ENCODE data around the gene SART3. TPM values are rescaled to one million over a fixed set of nuclear protein-coding genes. Genes with fewer than 3 reads are reported as not detected.

Gene SART3
- total and polyA plus RNA-seq, 2 of the 8 experiments (the other 6 are each of a cell fraction or from before 2014, with no cell fraction given): 16.0 to 103 TPM

- Histone ChIP-seq H4K91ac (replicated peaks; ENCODE audit: insufficient read length, low read length) (no peak overlapping the region), H2BK5ac (ENCODE audit: low read depth, low read length) (no peak overlapping the region), H4K5ac (ENCODE audit: insufficient read length, low read depth, low read length) (no peak overlapping the region), H3K4me3 (ENCODE audit: extremely low read depth in 1 of 4, insufficient read depth in 2 of 4, low read depth in 3 of 4, low read length in 4 of 4) (no peak overlapping the region), H3K79me2 (ENCODE audit: control insufficient read depth in 1 of 2, insufficient read depth in 2 of 2, low read length in 2 of 2) (no peaks in the 10 kb centered on the region), H3K14ac (ENCODE audit: insufficient read length) (no peak overlapping the region), H2BK120ac (replicated peaks; ENCODE audit: low read depth, low read length) (no peak overlapping the region), H3K27ac (ENCODE audit: low read depth, low read length) (no peak overlapping the region), H2BK15ac (ENCODE audit: low read length) (no peak overlapping the region), H3K4ac (replicated peaks; ENCODE audit: insufficient read length, low read depth, low read length) (no peak overlapping the region), H2BK12ac (ENCODE audit: low read depth, low read length) (no peak overlapping the region), H3K56ac (replicated peaks; ENCODE audit: insufficient read length, low read depth, low read length) (no peak overlapping the region), H3K79me1 (ENCODE audit: low read depth, low read length) (no peaks in the 10 kb centered on the region; the same call in 1 of the 2 replicates), H4K20me1 (replicated peaks in 1 of 2; ENCODE audit: control insufficient read depth in 1 of 2, insufficient read depth in 2 of 2, low read length in 2 of 2) (peaks cover 0 to 3% of the 10 kb centered on the region in 2 experiments), H3K9ac (replicated peaks in 1 of 4; ENCODE audit: extremely low read depth in 1 of 4, low read depth in 3 of 4, low read length in 3 of 4) (no peak overlapping the region), H3K9me3 (ENCODE audit: insufficient read depth in 2 of 2, low read depth in 1 of 2, low read length in 1 of 2) (no peaks in the 10 kb centered on the region), H3K36me3 (ENCODE audit: control insufficient read depth in 2 of 4, insufficient read depth in 4 of 4, low read length in 3 of 4) (no peaks in the 10 kb centered on the region), H2AFZ (ENCODE audit: low read length) (no peak overlapping the region), H3K18ac (ENCODE audit: extremely low read depth, low read length) (no peak overlapping the region), H3K27me3 (replicated peaks in 1 of 4; ENCODE audit: control insufficient read depth in 3 of 4, extremely low read depth in 1 of 4, insufficient read depth in 3 of 4, low read length in 3 of 4) (no peaks in the 10 kb centered on the region), H4K8ac (ENCODE audit: extremely low read depth, insufficient read depth, low read length) (no peak overlapping the region), H3K4me2 (ENCODE audit: insufficient read depth in 1 of 2, low read depth in 2 of 2, low read length in 2 of 2) (no peak overlapping the region), H2AK5ac (ENCODE audit: low read depth, low read length) (no peak overlapping the region), H2BK20ac (ENCODE audit: low read length) (no peak overlapping the region), H3K4me1 (replicated peaks in 1 of 4; ENCODE audit: control insufficient read depth in 3 of 4, insufficient read depth in 4 of 4, low read length in 3 of 4) (peaks cover 0 to 10% (median 0%) of the 10 kb centered on the region in 4 experiments; a peak in 3 of 7 replicates), H3K23me2 (ENCODE audit: low read depth, low read length) (peaks cover 3% of the 10 kb centered on the region; the same call in 1 of the 2 replicates), H3K23ac (ENCODE audit: insufficient read length) (no peak overlapping the region)
- ChIA-PET POLR2A (ENCODE audit: partially characterized antibody) (interaction anchor here (0.6 to 1.4 kb wide), 4 partner anchors 9 to 149 kb away, joined by 3 to 6 read pairs (median 4); no protein-coding TSS in a partner anchor), CTCF (ENCODE audit: partially characterized antibody) (interaction anchor here (1.0 to 3.1 kb wide), 8 partner anchors 10 to 66 kb away, joined by 3 to 16 read pairs (median 4); no protein-coding TSS in a partner anchor)
- no peak for DNase-seq (ENCODE audit: low read depth in 1 of 2, low spot score in 2 of 2)
- no peak for TF ChIP-seq SP4 (IDR thresholded peaks at IDR 0.05; ENCODE audit: low read length)
- no peak for TF ChIP-seq SRF (IDR thresholded peaks at IDR 0.05; ENCODE audit: low read depth, low read length)
- no peak for TF ChIP-seq KDM1A (IDR thresholded peaks at IDR 0.05; ENCODE audit: borderline replicate concordance, low read length)
- no peak for TF ChIP-seq CBX8 (IDR thresholded peaks at IDR 0.05; ENCODE audit: borderline replicate concordance, low read depth, low read length)
- TF ChIP-seq USF2 (IDR thresholded peaks at IDR 0.05; ENCODE audit: low read length): no peak
- TF ChIP-seq JUN (IDR thresholded peaks at IDR 0.05; ENCODE audit: low read depth, low read length): no peak
- no peak for TF ChIP-seq HDAC2 (IDR thresholded peaks at IDR 0.05; ENCODE audit: borderline replicate concordance in 1 of 2, low read depth in 2 of 2, low read length in 2 of 2)
- TF ChIP-seq, protein P1, sequence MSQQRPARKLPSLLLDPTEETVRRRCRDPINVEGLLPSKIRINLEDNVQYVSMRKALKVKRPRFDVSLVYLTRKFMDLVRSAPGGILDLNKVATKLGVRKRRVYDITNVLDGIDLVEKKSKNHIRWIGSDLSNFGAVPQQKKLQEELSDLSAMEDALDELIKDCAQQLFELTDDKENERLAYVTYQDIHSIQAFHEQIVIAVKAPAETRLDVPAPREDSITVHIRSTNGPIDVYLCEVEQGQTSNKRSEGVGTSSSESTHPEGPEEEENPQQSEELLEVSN (IDR thresholded peaks at IDR 0.05): no peak
- TF ChIP-seq CBX5 (IDR thresholded peaks at IDR 0.05; ENCODE audit: low read depth, low read length): no peak
- no peak for TF ChIP-seq SP2 (IDR thresholded peaks at IDR 0.05; ENCODE audit: low read length)
- TF ChIP-seq ZNF274 (IDR thresholded peaks at IDR 0.05; ENCODE audit: borderline replicate concordance, extremely low read depth, low read length): no peak
- WGBS, 2 experiments (ENCODE audit: extremely low coverage in 1 of 2, insufficient coverage in 1 of 2, insufficient read length in 1 of 2, insufficient replicate concordance in 2 of 2, low coverage in 1 of 2, low lambda C conversion rate in 2 of 2, missing lambda C conversion rate in 1 of 2): 76% methylated on average over 4 of the region's 4 CpGs; no CpG with 5 or more reads in 1 of the 2 experiments
- no peak for FAIRE-seq
Measured at GRCh38 chr12:108600702-108601007, 39.7 kb upstream of the SART3 start.

Measured in H1 (cell line).